T follicular helper cell (primary cell): ENCODE results near the gene KCNH1.
"Not testable (repeated sequence)": the region's sequence is repeated elsewhere in the genome, so short reads cannot be mapped to it uniquely, and the experiment has no call there.

Experiments
- DNase-seq: peaks from one replicate; pipeline ENCODE4 v3.0.0-alpha.2; 2020; ENCODE audit warnings: low read depth

KCNH1 gene

GRCh38 chr1:211013346-211014240, 120.4 kb downstream of the KCNH1 start:
- no peak for DNase-seq

- DNase-seq = not testable (repeated sequence)
Observed at GRCh38 chr1:211011128-211011527, 122.8 kb downstream of the KCNH1 start.

- DNase-seq = no peak
Observed at GRCh38 chr1:211009944-211010343, 124.0 kb downstream of the KCNH1 start.

GRCh38 chr1:211007830-211008229, 126.1 kb downstream of the KCNH1 start:
- no peak for DNase-seq

- DNase-seq = not testable (repeated sequence)
Observed at GRCh38 chr1:210995931-210996330, 138.0 kb downstream of the KCNH1 start.

- DNase-seq = no peak
Observed at GRCh38 chr1:210992837-210993236, 141.1 kb downstream of the KCNH1 start.

- no peak for DNase-seq
Observed at GRCh38 chr1:210989905-210990304, 144.0 kb downstream of the KCNH1 start.

- no peak for DNase-seq
Observed at GRCh38 chr1:210981490-210981889, 152.5 kb downstream of the KCNH1 start.

GRCh38 chr1:210980082-210980481, 153.9 kb downstream of the KCNH1 start:
- no peak for DNase-seq

- DNase-seq = no peak
Observed at GRCh38 chr1:210978974-210979354, 155.0 kb downstream of the KCNH1 start.

GRCh38 chr1:210978316-210978973, 155.5 kb downstream of the KCNH1 start:
- DNase-seq = no peak

GRCh38 chr1:210951279-210951678, 182.7 kb downstream of the KCNH1 start:
- no peak for DNase-seq

- DNase-seq = peak; percentile 17
Observed at GRCh38 chr1:210949940-210950546, 183.9 kb downstream of the KCNH1 start.

- DNase-seq = no peak
Observed at GRCh38 chr1:210949489-210949888, 184.5 kb downstream of the KCNH1 start.

GRCh38 chr1:210949039-210949438, 184.9 kb downstream of the KCNH1 start:
- DNase-seq = no peak

- DNase-seq = no peak
Observed at GRCh38 chr1:210944252-210944651, 189.7 kb downstream of the KCNH1 start.

GRCh38 chr1:210942513-210942912, 191.4 kb downstream of the KCNH1 start:
- DNase-seq = no peak

GRCh38 chr1:210940081-210940617, 193.8 kb downstream of the KCNH1 start:
- no peak for DNase-seq

- DNase-seq = no peak
Observed at GRCh38 chr1:210938416-210938925, 195.5 kb downstream of the KCNH1 start.

- DNase-seq = no peak
Observed at GRCh38 chr1:210937846-210938245, 196.1 kb downstream of the KCNH1 start.

GRCh38 chr1:210935905-210936304, 198.0 kb downstream of the KCNH1 start:
- no peak for DNase-seq

GRCh38 chr1:210932104-210932503, 201.8 kb downstream of the KCNH1 start:
- no peak for DNase-seq
